Nephron progenitor cell (in vitro differentiated cells): ENCODE measurements around the gene CDK5RAP1.
A peak's percentile ranks its signal among the peaks of the same experiment; 100 is the strongest.

Source experiments
- DNase-seq: peaks from one replicate; pipeline ENCODE4 v3.0.0; 2021
- H3K27ac Mint-ChIP-seq: 2 replicates; pipeline ENCODE4 v1.8.0; 2021; ENCODE audit warnings: mild to moderate bottlenecking, moderate library complexity, mixed read lengths
- H3K27me3 Mint-ChIP-seq: 2 replicates; pipeline ENCODE4 v1.8.0; 2021; ENCODE audit warnings: mild to moderate bottlenecking, low read depth, mixed read lengths; ENCODE audit not compliant: poor library complexity
- H3K36me3 Mint-ChIP-seq: 2 replicates; pipeline ENCODE4 v1.8.0; 2021; ENCODE audit warnings: low read depth, mixed read lengths
- H3K4me1 Mint-ChIP-seq: 2 replicates; pipeline ENCODE4 v1.8.0; 2021; ENCODE audit warnings: mixed read lengths
- H3K4me3 Mint-ChIP-seq: 2 replicates; pipeline ENCODE4 v1.8.0; 2021; ENCODE audit warnings: mild to moderate bottlenecking, moderate library complexity, mixed read lengths
- H3K9me3 Mint-ChIP-seq: 2 replicates; pipeline ENCODE4 v1.8.0; 2021; ENCODE audit warnings: mild to moderate bottlenecking, moderate library complexity, mixed read lengths
- CTCF ChIP-seq: fragments of 200-600 bp; sonication (generic); IDR thresholded peaks from 2 replicates; pipeline ENCODE4 v1.5.0; 2021; ENCODE audit warnings: antibody characterized with exemption

CDK5RAP1 gene

DNA sequence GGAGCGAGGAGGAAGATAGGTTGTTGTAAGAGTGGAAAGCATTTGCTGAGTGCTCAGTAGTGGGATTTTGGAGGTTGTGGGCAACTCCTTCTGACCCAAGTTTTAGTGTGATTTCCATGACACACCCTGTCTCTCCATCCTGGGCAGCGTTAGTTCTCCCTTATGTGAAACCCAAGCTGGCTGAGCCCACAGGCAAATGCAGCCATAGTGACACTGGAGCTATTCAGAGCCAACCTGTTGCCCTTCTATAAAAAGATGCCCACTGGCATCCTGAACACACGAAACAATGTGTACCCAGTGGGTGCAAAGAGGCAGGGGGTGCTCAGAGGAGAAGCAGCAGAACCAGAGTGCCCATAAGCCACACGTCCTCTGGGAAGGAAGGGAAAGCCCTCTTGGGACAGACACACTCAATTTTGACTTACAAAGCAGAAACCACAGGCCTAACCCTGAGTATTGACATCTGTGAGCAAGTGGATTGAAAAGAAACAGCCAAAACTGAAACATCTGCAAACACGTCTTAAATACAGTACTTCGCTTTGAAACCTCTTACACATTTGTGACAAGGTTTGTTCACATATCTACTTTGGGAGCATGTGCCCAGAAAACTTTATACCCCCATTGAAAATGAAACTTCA, 63.7 kb downstream of the CDK5RAP1 start:
- DNase-seq: no peak
- no peak overlapping the region for H3K27ac Mint-ChIP-seq
- H3K27me3 Mint-ChIP-seq: peaks cover 8% of the 10 kb centered on the region
- no peak for TF ChIP-seq CTCF
- H3K9me3 Mint-ChIP-seq: no peaks in the 10 kb centered on the region
- H3K4me3 Mint-ChIP-seq: no peak overlapping the region
- H3K36me3 Mint-ChIP-seq: no peaks in the 10 kb centered on the region
- no peaks in the 10 kb centered on the region for H3K4me1 Mint-ChIP-seq

DNA sequence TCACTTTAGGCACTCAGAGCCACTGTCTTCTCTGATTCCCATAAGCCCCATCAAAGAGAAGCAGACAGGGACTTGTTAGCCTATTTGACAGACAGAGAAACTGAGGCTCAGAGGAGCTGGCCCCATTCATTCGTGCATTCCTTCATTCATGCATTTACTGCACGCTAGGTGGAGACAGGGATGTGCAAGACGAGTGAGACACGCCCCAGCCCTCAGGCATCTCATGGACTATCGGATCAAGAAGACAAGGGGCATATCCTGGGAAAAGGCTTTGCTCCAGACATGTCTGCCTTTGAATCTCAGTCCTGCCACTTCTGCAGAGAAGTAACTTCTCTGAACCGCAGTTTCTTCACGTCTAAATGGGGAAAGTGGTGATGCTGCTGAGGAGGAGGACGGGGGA, 64.2 kb downstream of the CDK5RAP1 start:
- no peaks in the 10 kb centered on the region for H3K36me3 Mint-ChIP-seq
- H3K27me3 Mint-ChIP-seq: peaks cover 11% of the 10 kb centered on the region
- no peaks in the 10 kb centered on the region for H3K9me3 Mint-ChIP-seq
- DNase-seq: no peak
- no peak for TF ChIP-seq CTCF
- no peak overlapping the region for H3K27ac Mint-ChIP-seq
- no peak overlapping the region for H3K4me3 Mint-ChIP-seq
- no peaks in the 10 kb centered on the region for H3K4me1 Mint-ChIP-seq

GRCh38 chr20:33336375-33336774, 64.9 kb downstream of the CDK5RAP1 start:
- DNase-seq: no peak
- no peaks in the 10 kb centered on the region for H3K9me3 Mint-ChIP-seq
- H3K36me3 Mint-ChIP-seq: no peaks in the 10 kb centered on the region
- H3K27me3 Mint-ChIP-seq: peaks cover 16% of the 10 kb centered on the region
- peak overlapping the region; percentile 7 for H3K27ac Mint-ChIP-seq
- H3K4me3 Mint-ChIP-seq: no peak overlapping the region
- no peak for TF ChIP-seq CTCF
- no peaks in the 10 kb centered on the region for H3K4me1 Mint-ChIP-seq

GRCh38 chr20:33334111-33334510, 67.2 kb downstream of the CDK5RAP1 start:
- Mint-ChIP-seq H3K4me3 (no peak overlapping the region), H3K9me3 (no peaks in the 10 kb centered on the region)

GRCh38 chr20:33333616-33334015, 67.7 kb downstream of the CDK5RAP1 start:
- TF ChIP-seq CTCF: no peak
- no peaks in the 10 kb centered on the region for H3K9me3 Mint-ChIP-seq
- no peaks in the 10 kb centered on the region for H3K4me1 Mint-ChIP-seq
- H3K27ac Mint-ChIP-seq: no peak overlapping the region
- DNase-seq: no peak
- peaks cover 21% of the 10 kb centered on the region for H3K27me3 Mint-ChIP-seq
- H3K36me3 Mint-ChIP-seq: no peaks in the 10 kb centered on the region
- no peak overlapping the region for H3K4me3 Mint-ChIP-seq

More at GRCh38 chr20:33334111-33334510, 67.2 kb downstream of the CDK5RAP1 start:
- DNase-seq: no peak
- Mint-ChIP-seq H3K36me3 (no peaks in the 10 kb centered on the region), H3K27me3 (peaks cover 16% of the 10 kb centered on the region), H3K4me1 (no peaks in the 10 kb centered on the region), H3K27ac (no peak overlapping the region)
- no peak for TF ChIP-seq CTCF

DNA sequence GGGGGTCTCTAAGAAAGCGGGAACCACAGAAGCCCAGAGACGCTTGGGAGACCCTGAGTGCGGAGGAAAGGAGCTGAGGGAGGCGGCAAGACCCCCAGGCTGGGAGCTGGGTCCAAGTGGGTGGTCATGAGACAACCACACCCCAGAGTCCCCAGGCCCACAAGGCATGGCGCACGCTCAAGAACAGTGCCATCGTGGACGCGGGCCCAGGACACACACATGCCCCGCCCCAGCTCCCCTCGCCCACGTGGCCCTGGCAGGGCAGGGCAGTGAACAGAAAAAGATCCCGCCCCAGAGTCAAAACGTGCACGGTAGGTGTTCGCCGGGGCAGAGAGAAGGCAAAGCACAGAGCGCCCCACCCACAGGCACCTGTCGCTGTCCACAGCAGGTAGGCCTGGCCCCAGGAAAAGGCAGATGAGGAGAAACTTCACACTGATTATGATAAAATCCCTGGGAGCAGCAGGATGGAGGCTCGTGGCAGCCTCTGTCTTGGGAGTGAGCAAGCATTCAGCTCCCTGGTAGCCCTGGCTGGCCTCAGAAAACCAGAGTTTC, 68.3 kb downstream of the CDK5RAP1 start:
- H3K36me3 Mint-ChIP-seq: no peaks in the 10 kb centered on the region
- no peaks in the 10 kb centered on the region for H3K4me1 Mint-ChIP-seq
- H3K27me3 Mint-ChIP-seq: peaks cover 22% of the 10 kb centered on the region
- no peak for TF ChIP-seq CTCF
- DNase-seq: no peak
- no peak overlapping the region for H3K27ac Mint-ChIP-seq
- H3K4me3 Mint-ChIP-seq: no peak overlapping the region
- no peaks in the 10 kb centered on the region for H3K9me3 Mint-ChIP-seq
